Fibroblast of lung (primary cell): ENCODE measurements around the gene DNAJC18.
"Not testable (repeated sequence)": the region's sequence is repeated elsewhere in the genome, so short reads cannot be mapped to it uniquely, and the experiment has no call there.

Experiments used
- EZH2 ChIP-seq: IDR thresholded peaks from 2 replicates; pipeline ENCODE4 v1.5.1; 2012; ENCODE audit warnings: low read length, control low read depth, mild to moderate bottlenecking; ENCODE audit errors: missing control alignments
- TF ChIP-seq, protein P1 (sequence below), 2 donors: IDR thresholded peaks in 1 of 2; conservative IDR thresholded peaks in 1 of 2; 1 replicate in 1 of 2; 2 replicates in 1 of 2; pipeline ENCODE4 v1.5.1; 2011 to 2012; ENCODE audit warnings: low read length in 2 of 2, control low read depth in 1 of 2, inconsistent platforms in 1 of 2, low read depth in 1 of 2, mild to moderate bottlenecking in 1 of 2

GRCh38 chr5:139440416-139440815 is 1.1 kb upstream of the DNAJC18 start:
- TF ChIP-seq EZH2 = not testable (repeated sequence)
- TF ChIP-seq, protein P1, sequence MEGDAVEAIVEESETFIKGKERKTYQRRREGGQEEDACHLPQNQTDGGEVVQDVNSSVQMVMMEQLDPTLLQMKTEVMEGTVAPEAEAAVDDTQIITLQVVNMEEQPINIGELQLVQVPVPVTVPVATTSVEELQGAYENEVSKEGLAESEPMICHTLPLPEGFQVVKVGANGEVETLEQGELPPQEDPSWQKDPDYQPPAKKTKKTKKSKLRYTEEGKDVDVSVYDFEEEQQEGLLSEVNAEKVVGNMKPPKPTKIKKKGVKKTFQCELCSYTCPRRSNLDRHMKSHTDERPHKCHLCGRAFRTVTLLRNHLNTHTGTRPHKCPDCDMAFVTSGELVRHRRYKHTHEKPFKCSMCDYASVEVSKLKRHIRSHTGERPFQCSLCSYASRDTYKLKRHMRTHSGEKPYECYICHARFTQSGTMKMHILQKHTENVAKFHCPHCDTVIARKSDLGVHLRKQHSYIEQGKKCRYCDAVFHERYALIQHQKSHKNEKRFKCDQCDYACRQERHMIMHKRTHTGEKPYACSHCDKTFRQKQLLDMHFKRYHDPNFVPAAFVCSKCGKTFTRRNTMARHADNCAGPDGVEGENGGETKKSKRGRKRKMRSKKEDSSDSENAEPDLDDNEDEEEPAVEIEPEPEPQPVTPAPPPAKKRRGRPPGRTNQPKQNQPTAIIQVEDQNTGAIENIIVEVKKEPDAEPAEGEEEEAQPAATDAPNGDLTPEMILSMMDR (conservative IDR thresholded peaks at IDR 0.05 in 1 of 2, IDR thresholded peaks at IDR 0.05 in 1 of 2; ENCODE audit: low read depth in 1 of 2, low read length in 2 of 2) = not testable (repeated sequence)
